Keratinocyte (primary cell): ENCODE measurements around the gene TVP23A. TPM values are rescaled to one million over a fixed set of nuclear protein-coding genes. Genes with fewer than 3 reads are reported as not detected.

Source experiments
- DNase-seq: peaks from one replicate; pipeline ENCODE4 v3.0.0-alpha.2; 2011; ENCODE audit warnings: low read depth, missing footprints, low spot score
- FAIRE-seq: peaks from 2 replicates; lab custom pipeline; 2011; peaks lifted over from hg19 to GRCh38; lab: Jason Lieb, UNC
- H2AFZ ChIP-seq: 2 replicates; pipeline ENCODE4 v1.6.0; 2012; ENCODE audit warnings: low read length, control low read depth, inconsistent platforms; ENCODE audit not compliant: control insufficient read depth
- H3K27ac ChIP-seq: 2 replicates; pipeline ENCODE4 v1.5.1; 2011; ENCODE audit warnings: low read length; ENCODE audit not compliant: control insufficient read depth, insufficient read depth
- H3K27me3 ChIP-seq: 3 replicates; pipeline ENCODE4 v1.6.0; 2011; ENCODE audit warnings: low read length; ENCODE audit not compliant: control insufficient read depth, insufficient read depth; ENCODE audit errors: extremely low read depth
- H3K36me3 ChIP-seq, 2 experiments: 2 replicates in 1 of 2; 3 replicates in 1 of 2; pipeline ENCODE4 v1.5.1; 2011; ENCODE audit warnings: low read length in 2 of 2, mild to moderate bottlenecking in 1 of 2; ENCODE audit not compliant: control insufficient read depth in 2 of 2, insufficient read depth in 2 of 2; ENCODE audit errors: extremely low read depth in 1 of 2
- H3K4me1 ChIP-seq: 3 replicates; pipeline ENCODE4 v1.5.1; 2011; ENCODE audit warnings: low read length; ENCODE audit not compliant: control insufficient read depth, insufficient read depth; ENCODE audit errors: extremely low read depth
- H3K4me2 ChIP-seq: 3 replicates; pipeline ENCODE4 v1.6.0; 2011; ENCODE audit warnings: low read depth, low read length; ENCODE audit not compliant: control insufficient read depth, insufficient read depth; ENCODE audit errors: extremely low read depth
- H3K4me3 ChIP-seq, 3 experiments: fragments of 200-600 bp in 1 of 3; sonication (generic) in 1 of 3; 2 replicates in 2 of 3; 3 replicates in 1 of 3; pipeline ENCODE4 v1.5.1; 2011 to 2016; ENCODE audit warnings: low read length in 3 of 3, mild to moderate bottlenecking in 3 of 3, control low read depth in 2 of 3, inconsistent platforms in 1 of 3, low read depth in 1 of 3, mixed read lengths in 1 of 3, mixed run types in 1 of 3, moderate library complexity in 1 of 3; ENCODE audit not compliant: control insufficient read depth in 2 of 3, insufficient read depth in 2 of 3; ENCODE audit errors: extremely low read depth in 1 of 3
- H3K79me2 ChIP-seq: 2 replicates; pipeline ENCODE4 v1.6.0; 2012; ENCODE audit warnings: low read length; ENCODE audit not compliant: control insufficient read depth, insufficient read depth
- H3K9ac ChIP-seq: 3 replicates; pipeline ENCODE4 v1.6.0; 2011; ENCODE audit warnings: low read length; ENCODE audit not compliant: control insufficient read depth, insufficient read depth; ENCODE audit errors: extremely low read depth
- H3K9me1 ChIP-seq: 3 replicates; pipeline ENCODE4 v1.6.0; 2011; ENCODE audit warnings: low read length; ENCODE audit not compliant: control insufficient read depth, insufficient read depth; ENCODE audit errors: extremely low read depth
- H3K9me3 ChIP-seq: 2 replicates; pipeline ENCODE4 v1.5.1; 2012; ENCODE audit warnings: low read depth, low read length; ENCODE audit not compliant: control insufficient read depth
- H4K20me1 ChIP-seq: 3 replicates; pipeline ENCODE4 v1.6.0; 2011; ENCODE audit warnings: low read length; ENCODE audit not compliant: control insufficient read depth, insufficient read depth; ENCODE audit errors: extremely low read depth
- EZH2 ChIP-seq: IDR thresholded peaks from one replicate; pipeline ENCODE4 v1.6.1; 2012; ENCODE audit warnings: inconsistent platforms, mild to moderate bottlenecking, low read length, moderate library complexity
- dilution Hi-C: fragments of 300-500 bp; cut with MboI; formaldehyde crosslinking; loops from one replicate; pipeline ENCODE4 v1.7.0; 2020; ENCODE audit warnings: low sequenced_read_pairs; ENCODE audit not compliant: extremely low pct_ligation_motif_present
- polyA plus RNA-seq, 5 experiments: library from polyadenylated mRNA; depleted of rRNA in 3 of 5; stranded (reverse) in 3 of 5; stranded (forward) in 1 of 5; unstranded in 1 of 5; fragments of >200 nt; gene quantifications; 1 replicate in 1 of 5; 2 replicates in 3 of 5; 3 replicates in 1 of 5; pipeline versions ENCODE4 v1.2.1 to v1.2.3, GENCODE V29; 2011 to 2012; ENCODE audit warnings: missing spikeins in 2 of 5, low read depth in 1 of 5, low replicate concordance in 1 of 5
- TF ChIP-seq, protein P1 (sequence below), 3 experiments: IDR thresholded peaks in 1 of 3; conservative IDR thresholded peaks in 1 of 3; optimal IDR thresholded peaks in 1 of 3; 2 replicates in 2 of 3; 3 replicates in 1 of 3; pipeline versions ENCODE3 to v1.5.1; 2011; ENCODE audit warnings: low read length in 3 of 3, mild to moderate bottlenecking in 3 of 3, moderate library complexity in 2 of 3, control low read depth in 1 of 3, inconsistent platforms in 1 of 3; ENCODE audit not compliant: insufficient read depth in 2 of 3; ENCODE audit errors: extremely low read depth in 1 of 3

The TVP23A gene
- polyA plus RNA-seq, 1 donor (not counting 4 experiments of a cell fraction or from before 2014, with no cell fraction given) = not detected

DNA sequence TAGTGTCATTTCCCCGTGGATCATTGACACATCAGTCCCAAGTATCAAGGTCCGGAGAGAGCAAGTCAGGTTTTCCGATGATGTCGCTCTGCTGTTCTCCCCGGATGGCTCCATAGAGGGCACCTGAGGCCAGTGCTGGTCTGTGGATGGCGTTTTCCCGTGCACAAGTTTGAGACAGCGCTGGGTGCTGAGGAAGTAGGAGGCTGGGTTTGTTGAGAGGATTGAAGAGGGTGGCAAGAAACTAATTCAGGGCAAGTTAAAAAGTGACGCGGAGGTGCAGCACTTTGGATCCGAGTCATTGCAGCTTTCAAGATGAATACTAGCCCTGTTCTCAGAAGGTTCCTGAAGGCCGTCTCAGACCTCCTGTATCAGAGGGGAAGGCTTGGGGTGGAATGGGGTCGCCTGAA lies 67.3 kb downstream of the TVP23A start:
- Histone ChIP-seq H3K36me3 (peaks cover 0 to 2% of the 10 kb centered on the region in 2 experiments), H3K9ac (no peak overlapping the region), H3K4me2 (no peak overlapping the region), H2AFZ (no peak overlapping the region), H4K20me1 (no peaks in the 10 kb centered on the region), H3K79me2 (no peaks in the 10 kb centered on the region), H3K4me3 (no peak overlapping the region), H3K27ac (no peak overlapping the region), H3K4me1 (peaks cover 3% of the 10 kb centered on the region), H3K9me3 (no peaks in the 10 kb centered on the region), H3K9me1 (peaks cover 2% of the 10 kb centered on the region), H3K27me3 (no peaks in the 10 kb centered on the region)
- no peak for FAIRE-seq
- dilution Hi-C loops = no loop called here
- DNase-seq = no peak
- TF ChIP-seq, protein P1, sequence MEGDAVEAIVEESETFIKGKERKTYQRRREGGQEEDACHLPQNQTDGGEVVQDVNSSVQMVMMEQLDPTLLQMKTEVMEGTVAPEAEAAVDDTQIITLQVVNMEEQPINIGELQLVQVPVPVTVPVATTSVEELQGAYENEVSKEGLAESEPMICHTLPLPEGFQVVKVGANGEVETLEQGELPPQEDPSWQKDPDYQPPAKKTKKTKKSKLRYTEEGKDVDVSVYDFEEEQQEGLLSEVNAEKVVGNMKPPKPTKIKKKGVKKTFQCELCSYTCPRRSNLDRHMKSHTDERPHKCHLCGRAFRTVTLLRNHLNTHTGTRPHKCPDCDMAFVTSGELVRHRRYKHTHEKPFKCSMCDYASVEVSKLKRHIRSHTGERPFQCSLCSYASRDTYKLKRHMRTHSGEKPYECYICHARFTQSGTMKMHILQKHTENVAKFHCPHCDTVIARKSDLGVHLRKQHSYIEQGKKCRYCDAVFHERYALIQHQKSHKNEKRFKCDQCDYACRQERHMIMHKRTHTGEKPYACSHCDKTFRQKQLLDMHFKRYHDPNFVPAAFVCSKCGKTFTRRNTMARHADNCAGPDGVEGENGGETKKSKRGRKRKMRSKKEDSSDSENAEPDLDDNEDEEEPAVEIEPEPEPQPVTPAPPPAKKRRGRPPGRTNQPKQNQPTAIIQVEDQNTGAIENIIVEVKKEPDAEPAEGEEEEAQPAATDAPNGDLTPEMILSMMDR (optimal IDR thresholded peaks at IDR 0.05 in 1 of 3, IDR thresholded peaks at IDR 0.05 in 1 of 3, conservative IDR thresholded peaks at IDR 0.05 in 1 of 3; ENCODE audit: extremely low read depth in 1 of 3, insufficient read depth in 2 of 3, low read length in 3 of 3) = no peak
- no peak for TF ChIP-seq EZH2

DNA sequence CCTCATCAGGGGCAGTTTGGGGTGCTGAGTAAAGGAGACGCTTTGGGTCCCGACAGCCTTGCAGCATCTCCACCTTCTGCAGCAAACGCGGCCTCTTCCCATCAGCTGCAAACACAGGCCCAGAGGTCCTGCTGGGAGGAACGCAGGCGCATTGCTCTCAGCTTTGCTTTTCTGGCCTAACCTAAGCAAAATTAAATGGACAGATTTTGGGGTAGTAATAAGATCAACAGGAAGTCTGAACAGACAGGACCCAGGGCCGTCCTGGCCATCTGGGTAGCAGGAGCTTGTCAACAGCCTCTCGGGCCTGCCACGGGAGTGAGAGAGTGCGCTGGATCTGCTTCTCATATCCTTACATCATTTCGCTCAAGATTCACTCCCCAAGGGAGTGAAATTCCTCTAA lies 67.8 kb downstream of the TVP23A start:
- dilution Hi-C loops = no loop called here

More for the DNA sequence above, 67.8 kb downstream of the TVP23A start:
- peaks cover 3% of the 10 kb centered on the region for H3K4me1 ChIP-seq
- H3K27ac ChIP-seq = no peak overlapping the region
- no peak overlapping the region for H2AFZ ChIP-seq
- H3K27me3 ChIP-seq = no peaks in the 10 kb centered on the region
- H3K79me2 ChIP-seq = no peaks in the 10 kb centered on the region
- FAIRE-seq = no peak
- no peak for DNase-seq
- H3K36me3 ChIP-seq = peaks cover 0 to 2% of the 10 kb centered on the region in 2 experiments
- no peaks in the 10 kb centered on the region for H4K20me1 ChIP-seq
- TF ChIP-seq EZH2 = no peak
- TF ChIP-seq, protein P1 (optimal IDR thresholded peaks at IDR 0.05 in 1 of 3, IDR thresholded peaks at IDR 0.05 in 1 of 3, conservative IDR thresholded peaks at IDR 0.05 in 1 of 3; ENCODE audit: extremely low read depth in 1 of 3, insufficient read depth in 2 of 3, low read length in 3 of 3) = no peak
- H3K9me3 ChIP-seq = no peaks in the 10 kb centered on the region
- H3K9ac ChIP-seq = no peak overlapping the region
- H3K4me3 ChIP-seq = no peak overlapping the region
- H3K9me1 ChIP-seq = peaks cover 2% of the 10 kb centered on the region
- H3K4me2 ChIP-seq = no peak overlapping the region
